GM12878 (cell line): ENCODE data around the gene PIAS1. TPM values are rescaled to one million over a fixed set of nuclear protein-coding genes. Genes with fewer than 3 reads are reported as not detected.

Experiments
- ATAC-seq: fragments of 200-7000 bp; cut with Tn5 transposase; 3 replicates; pipeline ENCODE4 v1.9.1; 2020; ENCODE audit warnings: mild to moderate bottlenecking, moderate library complexity
- BruUV-seq: library from RNA; stranded (reverse); fragments of 400-500 nt; replicated peaks from 2 replicates; lab custom pipeline; 2021; lab: Mats Ljungman, UMichigan
- CTCF ChIA-PET: fragments of 300-600 bp; sonication (Branson Sonifier 250); formaldehyde crosslinking; extraction: SDS; loops from one replicate; lab custom pipeline; 2021; ENCODE audit warnings: inconsistent platforms; lab: Yijun Ruan, JAX
- POLR2A ChIA-PET: fragments of 350-600 bp; formaldehyde crosslinking; extraction: SDS; loops from one replicate; lab custom pipeline; 2021; ENCODE audit warnings: inconsistent platforms; lab: Charles Lee
- RAD21 ChIA-PET: fragments of 300-600 bp; sonication (Branson Sonifier 250); formaldehyde crosslinking; loops from one replicate; lab custom pipeline; 2023; ENCODE audit warnings: antibody characterized with exemption; ENCODE audit not compliant: unreplicated experiment; lab: Charles Lee
- SMC1A ChIA-PET: fragments of 300-600 bp; sonication (Branson Sonifier 250); formaldehyde crosslinking; loops from one replicate; lab custom pipeline; 2023; ENCODE audit not compliant: unreplicated experiment, uncharacterized antibody; lab: Charles Lee
- DNase-seq: peaks from one replicate; pipeline ENCODE4 v3.0.0-alpha.2; 2011; ENCODE audit warnings: low read depth, low spot score
- FAIRE-seq: peaks from 3 replicates; lab custom pipeline; 2011; peaks lifted over from hg19 to GRCh38; lab: Jason Lieb, UNC
- H2AFZ ChIP-seq: 2 replicates; pipeline ENCODE4 v1.6.0; 2011; ENCODE audit warnings: low read depth, low read length, control low read depth; ENCODE audit not compliant: control insufficient read depth
- H3K27ac ChIP-seq: 2 replicates; pipeline ENCODE4 v1.5.1; 2011; ENCODE audit warnings: control low read depth; ENCODE audit not compliant: control insufficient read depth, insufficient read depth
- H3K27me3 ChIP-seq, 2 experiments: replicated peaks in 1 of 2; 2 replicates each; pipeline versions ENCODE4 v1.6.0 to v1.6.1; 2011; ENCODE audit warnings: low read length in 1 of 2; ENCODE audit not compliant: control insufficient read depth in 2 of 2, insufficient read depth in 2 of 2
- H3K36me3 ChIP-seq, 2 experiments: 2 replicates each; pipeline ENCODE4 v1.5.1; 2011; ENCODE audit warnings: low read length in 1 of 2; ENCODE audit not compliant: control insufficient read depth in 2 of 2, insufficient read depth in 2 of 2
- H3K4me1 ChIP-seq: 2 replicates; pipeline ENCODE4 v1.6.1; 2011; ENCODE audit warnings: mild to moderate bottlenecking, low read length, moderate library complexity, mixed read lengths; ENCODE audit not compliant: control insufficient read depth, insufficient read depth
- H3K4me2 ChIP-seq: 2 replicates; pipeline ENCODE4 v1.6.0; 2011; ENCODE audit warnings: control low read depth; ENCODE audit not compliant: control insufficient read depth, insufficient read depth
- H3K4me3 ChIP-seq: fragments of 200-600 bp; sonication (generic); 2 replicates; pipeline ENCODE4 v1.5.1; 2016
- H3K79me2 ChIP-seq: 2 replicates; pipeline ENCODE4 v1.6.0; 2011; ENCODE audit warnings: low read length; ENCODE audit not compliant: control insufficient read depth, insufficient read depth
- H3K9ac ChIP-seq: 2 replicates; pipeline ENCODE4 v1.8.0; 2011; ENCODE audit warnings: low read length, control low read depth, mixed read lengths; ENCODE audit not compliant: control insufficient read depth, insufficient read depth
- H3K9me3 ChIP-seq: replicated peaks from 3 replicates; pipeline ENCODE4 v1.5.1; 2011; ENCODE audit warnings: mild to moderate bottlenecking, low read length; ENCODE audit not compliant: control insufficient read depth, insufficient read depth
- H4K20me1 ChIP-seq: 2 replicates; pipeline ENCODE4 v1.6.0; 2011; ENCODE audit not compliant: control insufficient read depth, insufficient read depth
- IRF4 ChIP-seq: IDR thresholded peaks from 2 replicates; pipeline ENCODE4 v1.6.1; 2011; ENCODE audit warnings: low read depth, low read length
- NFXL1 ChIP-seq: fragments of 450-650 bp; IDR thresholded peaks from 2 replicates; pipeline ENCODE4 v1.6.1; 2017; ENCODE audit warnings: antibody characterized with exemption, mild to moderate bottlenecking, borderline replicate concordance
- NR2C2 ChIP-seq: IDR thresholded peaks from 2 replicates; pipeline ENCODE4 v1.6.1; 2011; ENCODE audit warnings: borderline replicate concordance, low read depth; ENCODE audit not compliant: control insufficient read depth, insufficient read length
- RAD21 ChIP-seq: IDR thresholded peaks from 2 replicates; pipeline ENCODE4 v1.6.1; 2011; ENCODE audit warnings: mild to moderate bottlenecking, low read depth, low read length, moderate library complexity; ENCODE audit not compliant: insufficient read depth
- RAD51 ChIP-seq: fragments of 450-650 bp; IDR thresholded peaks from 2 replicates; pipeline ENCODE4 v1.6.1; 2016; ENCODE audit warnings: moderate library complexity, mild to moderate bottlenecking, inconsistent platforms
- SREBF1 ChIP-seq: IDR thresholded peaks from 2 replicates; pipeline ENCODE4 v1.6.1; 2012; ENCODE audit warnings: mild to moderate bottlenecking, low read length
- SUPT20H ChIP-seq: IDR thresholded peaks from 2 replicates; pipeline ENCODE4 v1.6.1; 2011; ENCODE audit warnings: low read depth, mild to moderate bottlenecking, low read length, moderate library complexity, borderline replicate concordance; ENCODE audit not compliant: control insufficient read depth
- YBX1 ChIP-seq: fragments of 450-650 bp; IDR thresholded peaks from 2 replicates; pipeline ENCODE4 v1.6.1; 2016; ENCODE audit warnings: antibody characterized with exemption
- YY1 ChIP-seq: IDR thresholded peaks from 2 replicates; pipeline ENCODE4 v1.6.1; 2011; ENCODE audit warnings: low read depth, mild to moderate bottlenecking, low read length
- ZSCAN29 ChIP-seq: fragments of 450-650 bp; IDR thresholded peaks from 2 replicates; pipeline ENCODE4 v1.6.1; 2017; ENCODE audit warnings: mild to moderate bottlenecking, moderate library complexity
- WGBS: methylation state at CpG from one replicate; pipeline ENCODE4 v1.1.6; 2016; ENCODE audit warnings: low lambda C conversion rate; ENCODE audit not compliant: insufficient replicate concordance, insufficient coverage; ENCODE audit errors: missing lambda C conversion rate; 5-methylcytosine and 5-hydroxymethylcytosine counted together
- in situ Hi-C: fragments of 300-500 bp; cut with MboI; formaldehyde crosslinking; loops from 9 replicates; pipeline ENCODE4 v1.14.3; 2018; ENCODE audit warnings: mixed read lengths
- intact Hi-C: fragments of 100-400 bp; cut with micrococcal nuclease; formaldehyde crosslinking; loops from one replicate; pipeline ENCODE4 v1.14.2; 2022; ENCODE audit not compliant: unreplicated experiment
- polyA plus RNA-seq, 11 experiments: library from polyadenylated mRNA; depleted of rRNA in 4 of 11; unstranded in 6 of 11; stranded (reverse) in 5 of 11; fragments of >200 nt; fragmentation: Nextera tagmentation in 4 of 11; fragmentation: Illumina TruSeq in 1 of 11; extraction: Ambion mirVana in 4 of 11; extraction: Trizol in 1 of 11; gene quantifications; 1 replicate in 1 of 11; 2 replicates in 10 of 11; pipeline versions ENCODE4 v1.2.1 to v1.2.3, GENCODE V29; 2011 to 2016; ENCODE audit warnings: inconsistent platforms in 2 of 11, missing spikeins in 2 of 11, low read depth in 1 of 11
- total RNA-seq, 4 experiments: library from RNA; depleted of rRNA in 3 of 4; stranded (reverse); fragments of >200 nt in 3 of 4; fragmentation: Illumina TruSeq in 1 of 4; extraction: Trizol in 1 of 4; gene quantifications; 2 replicates each; pipeline versions ENCODE4 v1.2.1 to v1.2.3, GENCODE V29; 2013 to 2021
- TF ChIP-seq, protein P1 (sequence below): fragments of 450-650 bp; IDR thresholded peaks from 2 replicates; pipeline ENCODE4 v1.6.1; 2016; ENCODE audit warnings: mild to moderate bottlenecking
- TF ChIP-seq, protein P2 (sequence below): IDR thresholded peaks from 2 replicates; pipeline ENCODE4 v1.6.1; 2011; ENCODE audit warnings: low read depth, low read length, improper control_type of control experiment, borderline replicate concordance
- TF ChIP-seq, protein P3 (sequence below): fragments of 450-650 bp; IDR thresholded peaks from 2 replicates; pipeline ENCODE4 v1.6.1; 2016; ENCODE audit warnings: mild to moderate bottlenecking, moderate library complexity, borderline replicate concordance
- TF ChIP-seq, protein P4 (sequence below): IDR thresholded peaks from 2 replicates; pipeline ENCODE4 v1.6.1; 2012; ENCODE audit warnings: improper control_type of control experiment, low read depth, low read length; ENCODE audit not compliant: insufficient replicate concordance

PIAS1 gene
- total and polyA plus RNA-seq, 10 of the 15 experiments (the other 5 are each of a cell fraction or from before 2014, with no cell fraction given), result 20.2 to 96.3 (median 37.0) TPM

DNA sequence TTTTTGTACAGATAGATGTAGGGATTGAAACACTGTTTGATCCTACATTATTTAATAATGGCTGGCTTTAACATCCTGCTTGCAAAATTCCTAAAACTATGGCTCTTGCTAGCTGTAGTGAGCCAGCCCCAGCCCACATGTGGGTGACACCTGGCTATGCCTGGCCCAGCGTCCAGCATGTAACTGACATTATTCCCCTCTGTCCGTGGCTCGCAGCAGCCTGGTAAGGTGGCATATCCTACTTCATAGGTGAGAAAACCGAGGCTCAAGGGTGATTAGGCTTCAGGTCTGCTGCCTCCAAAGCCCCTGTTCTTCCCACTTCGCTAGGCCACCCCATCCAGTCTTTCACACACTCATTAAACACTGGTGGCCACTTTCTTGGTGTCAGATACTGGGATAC is 149.4 kb downstream of the PIAS1 start:
- ChIA-PET RAD21 (no interaction called here), SMC1A (no interaction called here), CTCF (no interaction called here), POLR2A (interaction anchor here (0.6 kb wide), 1 partner anchor 300 kb away, joined by 3 read pairs; no protein-coding TSS in a partner anchor)
- H4K20me1 ChIP-seq, result no peaks in the 10 kb centered on the region
- no peak overlapping the region for H3K4me3 ChIP-seq
- BruUV-seq, result no TSS peak
- ATAC-seq (no peak), FAIRE-seq (no peak)
- no peaks in the 10 kb centered on the region for H3K9me3 ChIP-seq
- no peak overlapping the region for H3K27ac ChIP-seq
- TF ChIP-seq ZSCAN29, result no peak
- TF ChIP-seq, protein P1, sequence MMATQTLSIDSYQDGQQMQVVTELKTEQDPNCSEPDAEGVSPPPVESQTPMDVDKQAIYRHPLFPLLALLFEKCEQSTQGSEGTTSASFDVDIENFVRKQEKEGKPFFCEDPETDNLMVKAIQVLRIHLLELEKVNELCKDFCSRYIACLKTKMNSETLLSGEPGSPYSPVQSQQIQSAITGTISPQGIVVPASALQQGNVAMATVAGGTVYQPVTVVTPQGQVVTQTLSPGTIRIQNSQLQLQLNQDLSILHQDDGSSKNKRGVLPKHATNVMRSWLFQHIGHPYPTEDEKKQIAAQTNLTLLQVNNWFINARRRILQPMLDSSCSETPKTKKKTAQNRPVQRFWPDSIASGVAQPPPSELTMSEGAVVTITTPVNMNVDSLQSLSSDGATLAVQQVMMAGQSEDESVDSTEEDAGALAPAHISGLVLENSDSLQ, result no peak
- TF ChIP-seq, protein P2, sequence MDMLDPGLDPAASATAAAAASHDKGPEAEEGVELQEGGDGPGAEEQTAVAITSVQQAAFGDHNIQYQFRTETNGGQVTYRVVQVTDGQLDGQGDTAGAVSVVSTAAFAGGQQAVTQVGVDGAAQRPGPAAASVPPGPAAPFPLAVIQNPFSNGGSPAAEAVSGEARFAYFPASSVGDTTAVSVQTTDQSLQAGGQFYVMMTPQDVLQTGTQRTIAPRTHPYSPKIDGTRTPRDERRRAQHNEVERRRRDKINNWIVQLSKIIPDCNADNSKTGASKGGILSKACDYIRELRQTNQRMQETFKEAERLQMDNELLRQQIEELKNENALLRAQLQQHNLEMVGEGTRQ, result no peak
- TF ChIP-seq SREBF1, result no peak
- no peak for TF ChIP-seq IRF4
- no peak for TF ChIP-seq YBX1
- TF ChIP-seq NFXL1, result no peak
- TF ChIP-seq YY1, result no peak
- TF ChIP-seq, protein P3, sequence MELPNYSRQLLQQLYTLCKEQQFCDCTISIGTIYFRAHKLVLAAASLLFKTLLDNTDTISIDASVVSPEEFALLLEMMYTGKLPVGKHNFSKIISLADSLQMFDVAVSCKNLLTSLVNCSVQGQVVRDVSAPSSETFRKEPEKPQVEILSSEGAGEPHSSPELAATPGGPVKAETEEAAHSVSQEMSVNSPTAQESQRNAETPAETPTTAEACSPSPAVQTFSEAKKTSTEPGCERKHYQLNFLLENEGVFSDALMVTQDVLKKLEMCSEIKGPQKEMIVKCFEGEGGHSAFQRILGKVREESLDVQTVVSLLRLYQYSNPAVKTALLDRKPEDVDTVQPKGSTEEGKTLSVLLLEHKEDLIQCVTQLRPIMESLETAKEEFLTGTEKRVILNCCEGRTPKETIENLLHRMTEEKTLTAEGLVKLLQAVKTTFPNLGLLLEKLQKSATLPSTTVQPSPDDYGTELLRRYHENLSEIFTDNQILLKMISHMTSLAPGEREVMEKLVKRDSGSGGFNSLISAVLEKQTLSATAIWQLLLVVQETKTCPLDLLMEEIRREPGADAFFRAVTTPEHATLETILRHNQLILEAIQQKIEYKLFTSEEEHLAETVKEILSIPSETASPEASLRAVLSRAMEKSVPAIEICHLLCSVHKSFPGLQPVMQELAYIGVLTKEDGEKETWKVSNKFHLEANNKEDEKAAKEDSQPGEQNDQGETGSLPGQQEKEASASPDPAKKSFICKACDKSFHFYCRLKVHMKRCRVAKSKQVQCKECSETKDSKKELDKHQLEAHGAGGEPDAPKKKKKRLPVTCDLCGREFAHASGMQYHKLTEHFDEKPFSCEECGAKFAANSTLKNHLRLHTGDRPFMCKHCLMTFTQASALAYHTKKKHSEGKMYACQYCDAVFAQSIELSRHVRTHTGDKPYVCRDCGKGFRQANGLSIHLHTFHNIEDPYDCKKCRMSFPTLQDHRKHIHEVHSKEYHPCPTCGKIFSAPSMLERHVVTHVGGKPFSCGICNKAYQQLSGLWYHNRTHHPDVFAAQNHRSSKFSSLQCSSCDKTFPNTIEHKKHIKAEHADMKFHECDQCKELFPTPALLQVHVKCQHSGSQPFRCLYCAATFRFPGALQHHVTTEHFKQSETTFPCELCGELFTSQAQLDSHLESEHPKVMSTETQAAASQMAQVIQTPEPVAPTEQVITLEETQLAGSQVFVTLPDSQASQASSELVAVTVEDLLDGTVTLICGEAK, result no peak
- TF ChIP-seq RAD21, result no peak
- no peak for TF ChIP-seq NR2C2
- TF ChIP-seq SUPT20H, result no peak
- TF ChIP-seq, protein P4, sequence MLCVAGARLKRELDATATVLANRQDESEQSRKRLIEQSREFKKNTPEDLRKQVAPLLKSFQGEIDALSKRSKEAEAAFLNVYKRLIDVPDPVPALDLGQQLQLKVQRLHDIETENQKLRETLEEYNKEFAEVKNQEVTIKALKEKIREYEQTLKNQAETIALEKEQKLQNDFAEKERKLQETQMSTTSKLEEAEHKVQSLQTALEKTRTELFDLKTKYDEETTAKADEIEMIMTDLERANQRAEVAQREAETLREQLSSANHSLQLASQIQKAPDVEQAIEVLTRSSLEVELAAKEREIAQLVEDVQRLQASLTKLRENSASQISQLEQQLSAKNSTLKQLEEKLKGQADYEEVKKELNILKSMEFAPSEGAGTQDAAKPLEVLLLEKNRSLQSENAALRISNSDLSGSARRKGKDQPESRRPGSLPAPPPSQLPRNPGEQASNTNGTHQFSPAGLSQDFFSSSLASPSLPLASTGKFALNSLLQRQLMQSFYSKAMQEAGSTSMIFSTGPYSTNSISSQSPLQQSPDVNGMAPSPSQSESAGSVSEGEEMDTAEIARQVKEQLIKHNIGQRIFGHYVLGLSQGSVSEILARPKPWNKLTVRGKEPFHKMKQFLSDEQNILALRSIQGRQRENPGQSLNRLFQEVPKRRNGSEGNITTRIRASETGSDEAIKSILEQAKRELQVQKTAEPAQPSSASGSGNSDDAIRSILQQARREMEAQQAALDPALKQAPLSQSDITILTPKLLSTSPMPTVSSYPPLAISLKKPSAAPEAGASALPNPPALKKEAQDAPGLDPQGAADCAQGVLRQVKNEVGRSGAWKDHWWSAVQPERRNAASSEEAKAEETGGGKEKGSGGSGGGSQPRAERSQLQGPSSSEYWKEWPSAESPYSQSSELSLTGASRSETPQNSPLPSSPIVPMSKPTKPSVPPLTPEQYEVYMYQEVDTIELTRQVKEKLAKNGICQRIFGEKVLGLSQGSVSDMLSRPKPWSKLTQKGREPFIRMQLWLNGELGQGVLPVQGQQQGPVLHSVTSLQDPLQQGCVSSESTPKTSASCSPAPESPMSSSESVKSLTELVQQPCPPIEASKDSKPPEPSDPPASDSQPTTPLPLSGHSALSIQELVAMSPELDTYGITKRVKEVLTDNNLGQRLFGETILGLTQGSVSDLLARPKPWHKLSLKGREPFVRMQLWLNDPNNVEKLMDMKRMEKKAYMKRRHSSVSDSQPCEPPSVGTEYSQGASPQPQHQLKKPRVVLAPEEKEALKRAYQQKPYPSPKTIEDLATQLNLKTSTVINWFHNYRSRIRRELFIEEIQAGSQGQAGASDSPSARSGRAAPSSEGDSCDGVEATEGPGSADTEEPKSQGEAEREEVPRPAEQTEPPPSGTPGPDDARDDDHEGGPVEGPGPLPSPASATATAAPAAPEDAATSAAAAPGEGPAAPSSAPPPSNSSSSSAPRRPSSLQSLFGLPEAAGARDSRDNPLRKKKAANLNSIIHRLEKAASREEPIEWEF, result no peak
- TF ChIP-seq RAD51, result no peak
- TF ChIP-seq, all 136 proteins: peak for 0
- no peak overlapping the region for H2AFZ ChIP-seq
- no peaks in the 10 kb centered on the region for H3K79me2 ChIP-seq
- H3K4me1 ChIP-seq, result no peaks in the 10 kb centered on the region; the same call in 1 of the 2 replicates
- DNase-seq, result no peak
- no peak overlapping the region for H3K4me2 ChIP-seq
- in situ Hi-C loops (no loop called here), intact Hi-C loops (no loop called here)
- no peak overlapping the region for H3K9ac ChIP-seq
- no peaks in the 10 kb centered on the region for H3K27me3 ChIP-seq
- 87% methylated on average over 5 of the region's 5 CpGs for WGBS
- H3K36me3 ChIP-seq, result peaks cover 8 to 10% of the 10 kb centered on the region in 2 experiments; a peak in 3 of 4 replicates
